ENCODE measurements around the gene SAXO1.

SAXO1 gene

DNA sequence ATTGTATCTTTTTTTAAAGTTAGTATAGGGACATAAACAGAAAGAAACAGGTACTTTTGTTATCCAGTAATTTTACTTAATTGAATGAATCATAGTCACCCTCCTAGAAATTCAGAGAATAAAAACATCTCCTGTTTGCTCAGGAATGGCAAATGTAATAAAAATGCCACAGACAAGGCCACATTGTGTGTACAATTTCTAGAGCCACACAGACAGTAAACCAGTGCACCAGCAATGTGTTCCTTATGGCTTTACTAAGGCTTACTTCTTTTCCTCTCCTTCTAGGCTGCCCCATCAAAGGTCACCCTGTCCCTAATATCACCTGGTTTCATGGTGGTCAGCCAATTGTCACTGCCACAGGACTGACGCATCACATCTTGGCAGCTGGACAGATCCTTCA is 145.5 kb downstream of the SAXO1 start:
- no peak for TF ChIP-seq POLR2A (IDR thresholded peaks at IDR 0.05; ENCODE audit: low read depth, low read length)
- no peak for TF ChIP-seq POLR2AphosphoS5 (IDR thresholded peaks at IDR 0.05; ENCODE audit: low read depth, low read length)
- no peak for TF ChIP-seq TAF1 (IDR thresholded peaks at IDR 0.05; ENCODE audit: borderline replicate concordance, low read depth, low read length)
- DNase-seq (ENCODE audit: insufficient read length) (no peak), FAIRE-seq (no peak)

DNA sequence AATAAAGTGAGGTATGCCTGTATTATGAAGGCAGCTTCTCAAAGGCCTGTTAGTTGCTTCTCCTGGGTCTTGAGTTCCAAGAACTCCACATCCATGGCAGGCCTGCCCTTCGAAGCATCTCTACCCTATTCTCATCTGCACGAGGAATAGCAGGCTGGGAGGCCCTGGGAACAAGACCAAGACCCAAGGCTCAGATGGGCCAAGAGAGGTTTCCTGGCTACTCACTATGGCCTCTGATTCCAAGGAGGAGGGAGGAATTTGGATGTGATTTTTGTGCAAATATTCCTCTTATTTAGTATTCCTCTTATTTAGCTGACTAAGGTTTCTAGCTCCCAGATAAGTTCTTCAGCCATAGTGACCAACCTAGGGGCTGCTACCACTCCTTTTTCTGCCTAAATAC is 151.3 kb downstream of the SAXO1 start:
- FAIRE-seq (no peak), DNase-seq (ENCODE audit: insufficient read length) (no peak)
- TF ChIP-seq POLR2A (IDR thresholded peaks at IDR 0.05; ENCODE audit: low read depth, low read length) (no peak), POLR2AphosphoS5 (IDR thresholded peaks at IDR 0.05; ENCODE audit: low read depth, low read length) (no peak), TAF1 (IDR thresholded peaks at IDR 0.05; ENCODE audit: borderline replicate concordance, low read depth, low read length) (no peak)

DNA sequence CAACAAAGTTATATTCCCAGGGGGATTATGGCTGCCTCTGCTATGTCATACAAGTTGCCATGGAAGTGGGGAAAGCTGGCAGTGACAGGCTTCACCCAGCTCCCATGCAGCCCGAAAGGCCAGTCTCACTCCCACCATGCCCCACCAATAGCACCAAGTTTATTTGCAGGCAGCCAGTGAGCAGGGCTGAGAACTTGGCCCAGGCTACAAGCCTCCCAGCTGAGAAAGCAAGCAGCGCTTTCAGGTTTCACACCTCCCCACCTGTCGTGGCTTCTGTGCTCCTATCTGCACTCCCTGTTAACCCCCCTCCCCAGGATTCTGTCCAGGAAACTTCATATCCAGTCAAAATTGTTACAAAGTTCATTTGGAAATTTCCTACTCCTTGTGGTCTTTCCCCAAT is 155.0 kb downstream of the SAXO1 start:
- no peak for TF ChIP-seq POLR2AphosphoS5 (IDR thresholded peaks at IDR 0.05; ENCODE audit: low read depth, low read length)
- no peak for TF ChIP-seq TAF1 (IDR thresholded peaks at IDR 0.05; ENCODE audit: borderline replicate concordance, low read depth, low read length)
- TF ChIP-seq POLR2A (IDR thresholded peaks at IDR 0.05; ENCODE audit: low read depth, low read length) = no peak
- no peak for DNase-seq (ENCODE audit: insufficient read length)
- FAIRE-seq = no peak

Measured in GM12892 (cell line).